K562 (cell line): ENCODE results near the gene UBE2E2. TPM values are rescaled to one million over a fixed set of nuclear protein-coding genes. Genes with fewer than 3 reads are reported as not detected.

ENCODE experiments used
- ATAC-seq: fragments of 200-7000 bp; cut with Tn5 transposase; 3 replicates; pipeline ENCODE4 v1.9.1; 2020; ENCODE audit warnings: moderate library complexity
- BruUV-seq: library from RNA; stranded (reverse); fragments of 400-500 nt; replicated peaks from 2 replicates; lab custom pipeline; 2021; lab: Mats Ljungman, UMichigan
- CTCF ChIA-PET: fragments of 300-600 bp; formaldehyde crosslinking; extraction: SDS; loops from one replicate; lab custom pipeline; 2021; ENCODE audit warnings: low intra/inter-chr PET ratio; lab: Yijun Ruan, JAX
- POLR2A ChIA-PET: fragments of 300-600, 350-650 bp; sonication (Branson Sonifier 250); formaldehyde crosslinking; extraction: SDS; loops from one replicate; lab custom pipeline; 2021; ENCODE audit warnings: antibody characterized with exemption, inconsistent platforms; lab: Yijun Ruan, JAX
- DNase-seq, 4 experiments: peaks; one replicate each; pipeline versions ENCODE4 v3.0.0 to v3.0.0-alpha.2; 2011 to 2018; ENCODE audit warnings: low spot score in 3 of 4, mixed read lengths in 3 of 4; ENCODE audit errors: extremely low read depth in 1 of 4
- FAIRE-seq: peaks from 2 replicates; lab custom pipeline; 2011; peaks lifted over from hg19 to GRCh38; lab: Jason Lieb, UNC
- H2AFZ ChIP-seq: 2 replicates; pipeline ENCODE4 v1.6.0; 2011; ENCODE audit warnings: low read depth, low read length, control low read depth, inconsistent platforms
- H3K27ac ChIP-seq: fragments of 200-600 bp; 3 replicates; pipeline ENCODE4 v1.8.0; 2011; ENCODE audit warnings: low read depth, mild to moderate bottlenecking, control low read depth, inconsistent platforms, low read length, moderate library complexity, mixed read lengths; ENCODE audit errors: extremely low read depth
- H3K27me3 ChIP-seq, 2 experiments: fragments of 300-600 bp in 1 of 2; 2 replicates in 1 of 2; 3 replicates in 1 of 2; pipeline versions ENCODE4 v1.6.0 to v1.8.0; 2011; ENCODE audit warnings: inconsistent platforms in 2 of 2, low read length in 2 of 2, mild to moderate bottlenecking in 1 of 2, mixed read lengths in 1 of 2, moderate library complexity in 1 of 2; ENCODE audit not compliant: control insufficient read depth in 2 of 2, insufficient read depth in 2 of 2
- H3K36me3 ChIP-seq: fragments of 300-600 bp; 3 replicates; pipeline ENCODE4 v1.8.0; 2011; ENCODE audit warnings: mild to moderate bottlenecking, low read length, inconsistent platforms; ENCODE audit not compliant: control insufficient read depth, insufficient read depth
- H3K4me1 ChIP-seq, 2 experiments: fragments of 200-600 bp in 1 of 2; replicated peaks in 1 of 2; 2 replicates in 1 of 2; 3 replicates in 1 of 2; pipeline versions ENCODE4 v1.5.1 to v1.8.0; 2011; ENCODE audit warnings: inconsistent platforms in 2 of 2, low read length in 2 of 2, mild to moderate bottlenecking in 1 of 2, mixed read lengths in 1 of 2, moderate library complexity in 1 of 2; ENCODE audit not compliant: control insufficient read depth in 2 of 2, insufficient read depth in 2 of 2
- H3K4me2 ChIP-seq: 2 replicates; pipeline ENCODE4 v1.6.1; 2011; ENCODE audit warnings: low read length, control low read depth, inconsistent platforms, mixed read lengths; ENCODE audit not compliant: insufficient read depth
- H3K4me3 ChIP-seq: fragments of 200-600 bp; sonication (generic), shearing (Covaris generic); 2 replicates; pipeline ENCODE4 v1.5.1; 2016; ENCODE audit warnings: control low read depth, inconsistent platforms
- H3K79me2 ChIP-seq: fragments of 200-600 bp; 3 replicates; pipeline ENCODE4 v1.8.0; 2011; ENCODE audit warnings: low read length, inconsistent platforms; ENCODE audit not compliant: control insufficient read depth, insufficient read depth
- H3K9ac ChIP-seq, 2 experiments: 2 replicates each; pipeline versions ENCODE4 v1.6.0 to v1.6.1; 2011; ENCODE audit warnings: low read depth in 2 of 2, low read length in 2 of 2, control low read depth in 1 of 2, inconsistent platforms in 1 of 2, mild to moderate bottlenecking in 1 of 2, mixed read lengths in 1 of 2; ENCODE audit not compliant: insufficient read depth in 1 of 2
- H3K9me1 ChIP-seq: one replicate; pipeline ENCODE4 v1.6.0; 2011; ENCODE audit warnings: inconsistent platforms, mild to moderate bottlenecking, low read length, moderate library complexity; ENCODE audit not compliant: control insufficient read depth, insufficient read depth
- H3K9me3 ChIP-seq: replicated peaks from 2 replicates; pipeline ENCODE4 v1.5.1; 2011; ENCODE audit warnings: low read depth, low read length, inconsistent platforms; ENCODE audit not compliant: control insufficient read depth, insufficient read depth
- H4K20me1 ChIP-seq: replicated peaks from 2 replicates; pipeline ENCODE4 v1.6.1; 2011; ENCODE audit warnings: low read length, inconsistent platforms, mixed read lengths; ENCODE audit not compliant: control insufficient read depth, insufficient read depth
- ELF1 ChIP-seq: fragments of 200-800 bp; sonication (Bioruptor generic); IDR thresholded peaks from 2 replicates; pipeline ENCODE4 v1.6.1; 2016; ENCODE audit warnings: missing genetic modification characterization, missing compliant biosample characterization
- ELK1 ChIP-seq: sonication (generic); formaldehyde crosslinking; IDR thresholded peaks from 2 replicates; pipeline ENCODE4 v1.8.1; 2022; ENCODE audit warnings: missing genetic modification reagents
- HDAC6 ChIP-seq: IDR thresholded peaks from 2 replicates; pipeline ENCODE4 v1.6.1; 2012; ENCODE audit warnings: low read depth, mild to moderate bottlenecking, control low read depth, inconsistent platforms, low read length, moderate library complexity
- L3MBTL2 ChIP-seq: fragments of 450-650 bp; IDR thresholded peaks from 2 replicates; pipeline ENCODE4 v1.6.1; 2016; ENCODE audit warnings: mild to moderate bottlenecking, moderate library complexity
- MTA1 ChIP-seq: fragments of 450-650 bp; IDR thresholded peaks from 2 replicates; pipeline ENCODE4 v1.6.1; 2017; ENCODE audit warnings: borderline replicate concordance
- NFYB ChIP-seq: IDR thresholded peaks from 2 replicates; pipeline ENCODE4 v1.6.1; 2011; ENCODE audit warnings: mild to moderate bottlenecking, moderate library complexity; ENCODE audit not compliant: insufficient read length; ENCODE audit errors: extremely low read depth
- PBX2 ChIP-seq, 2 experiments: IDR thresholded peaks in 1 of 2; conservative IDR thresholded peaks in 1 of 2; 2 replicates each; pipeline ENCODE4 v1.6.1; 2016; ENCODE audit warnings: low read depth in 2 of 2, mild to moderate bottlenecking in 1 of 2, missing compliant biosample characterization in 1 of 2, missing genetic modification characterization in 1 of 2, moderate library complexity in 1 of 2
- RBM34 ChIP-seq: fragments of 200-400 bp; formaldehyde crosslinking; IDR thresholded peaks from 2 replicates; pipeline ENCODE4 v1.6.1; 2018; ENCODE audit warnings: low read length, borderline replicate concordance; ENCODE audit not compliant: insufficient read depth
- TCFL5 ChIP-seq: fragments of 250-450 bp; sonication (Bioruptor Pico); conservative IDR thresholded peaks from 2 replicates; pipeline ENCODE4 v1.6.1; 2021; ENCODE audit warnings: mild to moderate bottlenecking, moderate library complexity, matching md5 sums
- ZNF324 ChIP-seq: fragments of 250-450 bp; sonication (Bioruptor Pico); IDR thresholded peaks from 2 replicates; pipeline ENCODE4 v1.4.0; 2020; ENCODE audit warnings: mild to moderate bottlenecking
- ZNF41 ChIP-seq: fragments of 250-450 bp; sonication (Bioruptor Pico); conservative IDR thresholded peaks from 2 replicates; pipeline ENCODE4 v1.4.0; 2020; ENCODE audit warnings: mild to moderate bottlenecking
- ZNF589 ChIP-seq: fragments of 200-800 bp; sonication (Bioruptor generic); IDR thresholded peaks from 2 replicates; pipeline ENCODE4 v1.6.1; 2016; ENCODE audit warnings: low read depth, missing genetic modification characterization, missing compliant biosample characterization
- WGBS: fragments of 100-300 bp; shearing (Covaris generic); methylation state at CpG from one replicate; pipeline ENCODE4 v1.1.6; 2016; ENCODE audit warnings: low coverage, mixed read lengths; ENCODE audit not compliant: insufficient coverage; ENCODE audit errors: missing lambda C conversion rate; 5-methylcytosine and 5-hydroxymethylcytosine counted together
- in situ Hi-C: fragments of 300-500 bp; cut with MboI; formaldehyde crosslinking; loops from 4 replicates; pipeline ENCODE4 v1.15.0; 2018; ENCODE audit warnings: inconsistent platforms, mixed read lengths
- intact Hi-C: fragments of 100-400 bp; cut with micrococcal nuclease; formaldehyde crosslinking; loops from 2 replicates; pipeline ENCODE4 v1.14.2; 2022
- polyA plus RNA-seq, 8 experiments: library from polyadenylated mRNA; depleted of rRNA in 4 of 8; stranded (reverse) in 5 of 8; unstranded in 3 of 8; fragments of >200 nt; fragmentation: Nextera tagmentation in 2 of 8; fragmentation: Illumina TruSeq in 1 of 8; extraction: Ambion mirVana in 2 of 8; extraction: Trizol in 1 of 8; gene quantifications; 2 replicates each; pipeline versions ENCODE4 v1.2.1 to v1.2.3, GENCODE V29; 2011 to 2014; ENCODE audit warnings: inconsistent platforms in 1 of 8, missing spikeins in 1 of 8
- total RNA-seq, 7 experiments: library from RNA; depleted of rRNA in 6 of 7; stranded (reverse); fragments of >200 nt in 6 of 7; fragmentation: Illumina TruSeq in 2 of 7; extraction: Trizol in 2 of 7; gene quantifications; 2 replicates each; pipeline versions ENCODE4 v1.2.1 to v1.2.3, GENCODE V29; 2011 to 2021; ENCODE audit warnings: low replicate concordance in 1 of 7

UBE2E2 gene
- total and polyA plus RNA-seq, 9 of the 15 experiments (the other 6 are each of a cell fraction or from before 2014, with no cell fraction given) = 0.22 to 5.1 (median 1.9) TPM

- in situ Hi-C loops = no loop called here
- no peaks in the 10 kb centered on the region for H3K36me3 ChIP-seq
- no peak for DNase-seq
- H3K9me3 ChIP-seq = no peaks in the 10 kb centered on the region
- CTCF ChIA-PET = no interaction called here
- TF ChIP-seq RBM34 (no peak), ELF1 (tag) (no peak), PBX2 (CRISPR knock-in tag; IDR thresholded peaks at IDR 0.05; ENCODE audit: low read depth) (no peak), PBX2 (tag; conservative IDR thresholded peaks at IDR 0.05; ENCODE audit: low read depth) (no peak), ELK1 (CRISPR knock-in tag) (no peak), NFYB (no peak), L3MBTL2 (no peak), MTA1 (no peak), ZNF324 (no peak), TCFL5 (CRISPR knock-in tag) (no peak), HDAC6 (no peak), ZNF589 (CRISPR knock-in tag) (no peak), ZNF41 (CRISPR knock-in tag) (no peak)
- TF ChIP-seq, all 486 proteins: peak for 0
- POLR2A ChIA-PET = no interaction called here
- BruUV-seq = no TSS peak
- Histone ChIP-seq H3K27ac (no peak overlapping the region), H2AFZ (no peak overlapping the region), H3K27me3 (no peaks in the 10 kb centered on the region), H3K4me3 (no peak overlapping the region), H3K4me1 (no peaks in the 10 kb centered on the region), H4K20me1 (no peaks in the 10 kb centered on the region), H3K9ac (no peak overlapping the region), H3K4me2 (no peak overlapping the region), H3K9me1 (no peaks in the 10 kb centered on the region), H3K79me2 (no peaks in the 10 kb centered on the region; the same call in 2 of the 3 replicates)
- WGBS = 0% methylated on average over 1 of the region's 1 CpG
- intact Hi-C loops = no loop called here
- FAIRE-seq (no peak), ATAC-seq (no peak)
Measured at GRCh38 chr3:23249961-23250360, 46.8 kb downstream of the UBE2E2 start.
